PC-3 (cell line): ENCODE results near the gene CXXC1. TPM values are rescaled to one million over a fixed set of nuclear protein-coding genes. Genes with fewer than 3 reads are reported as not detected.
A peak's percentile ranks its signal among the peaks of the same experiment; 100 is the strongest.

Experiments
- ATAC-seq: fragments of 200-7000 bp; cut with Tn5 transposase; 2 replicates; pipeline ENCODE4 v1.9.1; 2020; ENCODE audit warnings: mild to moderate bottlenecking, moderate library complexity
- BruUV-seq: library from RNA; stranded (reverse); fragments of 400-500 nt; replicated peaks from 2 replicates; lab custom pipeline; 2021; lab: Mats Ljungman, UMichigan
- CTCF ChIA-PET: fragments of 300-600 bp; sonication (Branson Sonifier 250); formaldehyde crosslinking; loops from one replicate; lab custom pipeline; 2022; ENCODE audit warnings: antibody characterized with exemption; lab: Charles Lee
- POLR2A ChIA-PET: fragments of 300-600 bp; sonication (Branson Sonifier 250); formaldehyde crosslinking; loops from one replicate; lab custom pipeline; 2022; ENCODE audit warnings: antibody characterized with exemption; ENCODE audit not compliant: unreplicated experiment; lab: Charles Lee
- DNase-seq: peaks from one replicate; pipeline ENCODE4 v3.0.0-alpha.2; 2015
- H2AFZ ChIP-seq: fragments of 300-600 bp; sonication (generic); 2 replicates; pipeline ENCODE4 v1.6.0; 2016; ENCODE audit warnings: antibody characterized with exemption, low read length
- H3F3A ChIP-seq: fragments of 300-600 bp; sonication (generic); one replicate; pipeline ENCODE4 v1.6.0; 2017; ENCODE audit warnings: antibody characterized with exemption, low read length, control low read depth, mild to moderate bottlenecking; ENCODE audit not compliant: unreplicated experiment
- H3K27ac ChIP-seq: fragments of 300-600 bp; sonication (generic); 2 replicates; pipeline ENCODE4 v1.5.1; 2016; ENCODE audit warnings: mild to moderate bottlenecking, low read length
- H3K27me3 ChIP-seq: fragments of 300-600 bp; sonication (generic); 2 replicates; pipeline ENCODE4 v1.6.1; 2016; ENCODE audit warnings: low read length, mixed read lengths
- H3K36me3 ChIP-seq: fragments of 300-600 bp; sonication (generic); 2 replicates; pipeline ENCODE4 v1.6.1; 2016; ENCODE audit warnings: low read depth, mixed run types, low read length, mixed read lengths
- H3K4me1 ChIP-seq: fragments of 300-600 bp; sonication (generic); 2 replicates; pipeline ENCODE4 v1.5.1; 2016; ENCODE audit warnings: low read length; ENCODE audit not compliant: insufficient read depth
- H3K4me2 ChIP-seq: fragments of 300-600 bp; sonication (generic); 2 replicates; pipeline ENCODE4 v1.6.0; 2016; ENCODE audit warnings: low read length
- H3K4me3 ChIP-seq: fragments of 300-600 bp; sonication (generic); 2 replicates; pipeline ENCODE4 v1.5.1; 2016; ENCODE audit warnings: mild to moderate bottlenecking, low read length, mixed read lengths
- H3K79me2 ChIP-seq: fragments of 300-600 bp; sonication (generic); 2 replicates; pipeline ENCODE4 v1.6.1; 2017; ENCODE audit warnings: low read length, mixed read lengths
- H3K9ac ChIP-seq: fragments of 300-600 bp; sonication (generic); 2 replicates; pipeline ENCODE4 v1.6.0; 2016; ENCODE audit warnings: mild to moderate bottlenecking, low read length
- H3K9me2 ChIP-seq: fragments of 300-600 bp; sonication (generic); replicated peaks from 2 replicates; pipeline ENCODE4 v1.6.1; 2016; ENCODE audit warnings: mixed run types, low read length, mixed read lengths
- H3K9me3 ChIP-seq: fragments of 300-600 bp; sonication (generic); 2 replicates; pipeline ENCODE4 v1.6.1; 2016; ENCODE audit warnings: low read length, mixed read lengths
- H4K20me1 ChIP-seq: fragments of 300-600 bp; sonication (generic); 2 replicates; pipeline ENCODE4 v1.6.1; 2016; ENCODE audit warnings: low read length, mixed read lengths
- CTCF ChIP-seq: fragments of 300-600 bp; sonication (generic); conservative IDR thresholded peaks from 2 replicates; pipeline ENCODE4 v1.5.1; 2017; ENCODE audit warnings: antibody characterized with exemption, low read depth, mild to moderate bottlenecking, low read length
- EZH2 ChIP-seq: fragments of 300-600 bp; sonication (generic); IDR thresholded peaks from one replicate; pipeline ENCODE4 v1.6.1; 2017; ENCODE audit warnings: antibody characterized with exemption, mild to moderate bottlenecking, low read length; ENCODE audit not compliant: unreplicated experiment
- EZH2phosphoT487 ChIP-seq: fragments of 300-600 bp; sonication (generic); IDR thresholded peaks from 2 replicates; pipeline ENCODE4 v1.6.1; 2018; ENCODE audit warnings: mild to moderate bottlenecking, antibody characterized with exemption, low read length, borderline replicate concordance
- intact Hi-C: fragments of 100-400 bp; cut with micrococcal nuclease; formaldehyde crosslinking; loops from 2 replicates; pipeline ENCODE4 v1.9.0; 2023
- total RNA-seq: library from RNA; depleted of rRNA; stranded (reverse); fragments of >200 nt; gene quantifications from 2 replicates; pipeline ENCODE4 v1.2.3, GENCODE V29; 2014; rRNA removed

Gene CXXC1
- total RNA-seq, 1 experiment from 2014 or later = 25.4 TPM

GRCh38 chr18:50240080-50240563, 47.4 kb downstream of the CXXC1 start:
- ChIA-PET POLR2A (no interaction called here), CTCF (no interaction called here)
- BruUV-seq = no TSS peak
- Histone ChIP-seq H3K36me3 (no peaks in the 10 kb centered on the region), H4K20me1 (no peaks in the 10 kb centered on the region), H3K9me3 (no peaks in the 10 kb centered on the region), H3K9ac (no peak overlapping the region), H3K4me1 (no peaks in the 10 kb centered on the region), H3K79me2 (no peaks in the 10 kb centered on the region), H3K27me3 (no peaks in the 10 kb centered on the region), H2AFZ (no peak overlapping the region), H3F3A (no peaks in the 10 kb centered on the region), H3K9me2 (no peaks in the 10 kb centered on the region), H3K4me2 (no peak overlapping the region), H3K27ac (peak overlapping the region; percentile 77), H3K4me3 (no peak overlapping the region)
- DNase-seq (peak; percentile 59), ATAC-seq (peak; percentile 31)
- intact Hi-C loops = no loop called here
- TF ChIP-seq EZH2 (no peak), CTCF (no peak), EZH2phosphoT487 (no peak)

DNA sequence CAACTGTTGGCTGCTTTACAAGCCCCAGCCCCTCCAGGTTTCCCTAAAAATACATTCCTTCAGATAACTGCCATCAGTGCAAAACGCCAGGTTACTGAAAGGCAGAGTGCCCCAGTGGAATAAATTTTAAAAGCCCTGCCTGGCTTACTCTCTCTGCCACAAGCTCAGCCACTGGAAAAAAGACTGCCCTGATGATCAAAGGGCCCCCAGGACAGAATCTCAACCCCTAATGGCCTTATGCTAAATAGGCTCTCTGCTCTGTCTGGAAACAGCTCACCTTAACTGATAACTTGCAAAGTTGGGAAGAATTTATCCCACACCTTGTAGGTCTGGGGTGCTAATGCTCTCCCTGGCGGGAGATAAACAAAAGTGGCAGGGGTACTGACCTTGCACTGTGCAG, 55.1 kb downstream of the CXXC1 start:
- Histone ChIP-seq H3K9ac (no peak overlapping the region), H3K79me2 (no peaks in the 10 kb centered on the region), H3K27me3 (no peaks in the 10 kb centered on the region), H3K9me3 (no peaks in the 10 kb centered on the region), H3K4me2 (no peak overlapping the region), H3K4me3 (no peak overlapping the region), H4K20me1 (no peaks in the 10 kb centered on the region), H3K9me2 (no peaks in the 10 kb centered on the region), H2AFZ (no peak overlapping the region), H3K36me3 (no peaks in the 10 kb centered on the region), H3K27ac (no peak overlapping the region), H3K4me1 (no peaks in the 10 kb centered on the region), H3F3A (no peaks in the 10 kb centered on the region)
- BruUV-seq = no TSS peak
- ChIA-PET POLR2A (no interaction called here), CTCF (no interaction called here)
- no peak for DNase-seq
- intact Hi-C loops = no loop called here
- no peak for ATAC-seq
- TF ChIP-seq CTCF (no peak), EZH2 (no peak), EZH2phosphoT487 (no peak)

Other genes starting within 250 kb of the CXXC1 start
- 10.4 and 10.7 TPM in 2 replicates for gene MYO5B, start 92.5 kb downstream of the CXXC1 start, total RNA-seq
- not detected in 2 replicates for gene CFAP53, start 21.2 kb downstream of the CXXC1 start, total RNA-seq
- 30.2 and 42.6 TPM in 2 replicates for gene MBD1, start 6.2 kb downstream of the CXXC1 start, total RNA-seq
- 11.6 and 17.2 TPM in 2 replicates for gene SKA1, start 87.4 kb upstream of the CXXC1 start, total RNA-seq